Measurements from ENCODE around the gene CBX4.

GRCh38 chr17:79811868-79812352, 27.3 kb downstream of the CBX4 start:
- no peak for TF ChIP-seq CTCF (IDR thresholded peaks at IDR 0.05)
- TF ChIP-seq POLR2AphosphoS5 (IDR thresholded peaks at IDR 0.05): no peak
- TF ChIP-seq POLR2A (IDR thresholded peaks at IDR 0.05): no peak
